ENCODE results near the gene TFDP2.

The TFDP2 gene

DNA sequence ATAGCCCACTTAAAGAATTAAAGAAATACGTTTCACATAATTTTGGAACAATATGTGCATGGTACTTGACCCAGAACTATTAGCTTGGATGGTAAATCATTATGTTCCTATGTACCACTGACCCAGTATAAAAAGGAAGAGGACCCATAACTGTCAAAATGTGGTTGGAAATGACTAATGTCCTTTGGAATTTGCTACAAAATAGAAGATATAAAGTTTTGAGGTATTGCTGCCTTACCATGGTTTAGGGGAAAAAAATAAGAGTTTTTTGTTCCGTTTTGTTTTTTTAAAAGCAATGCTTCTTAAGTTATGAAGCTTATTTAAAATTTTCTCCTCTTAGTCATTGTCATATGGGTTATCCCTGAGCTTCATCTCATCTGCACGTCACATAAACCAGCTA, 15.8 kb upstream of the TFDP2 start:
- no peak for DNase-seq (ENCODE audit: low read depth)
- no peak for TF ChIP-seq CTCF (conservative IDR thresholded peaks at IDR 0.05; ENCODE audit: low read depth, low read length)
- no peak overlapping the region for H3K4me3 ChIP-seq (ENCODE audit: low read length)

GRCh38 chr3:142159083-142159740, 9.9 kb upstream of the TFDP2 start:
- no peak for DNase-seq (ENCODE audit: low read depth)
- H3K4me3 ChIP-seq (ENCODE audit: low read length) = no peak overlapping the region
- TF ChIP-seq CTCF (conservative IDR thresholded peaks at IDR 0.05; ENCODE audit: low read depth, low read length) = no peak

DNA sequence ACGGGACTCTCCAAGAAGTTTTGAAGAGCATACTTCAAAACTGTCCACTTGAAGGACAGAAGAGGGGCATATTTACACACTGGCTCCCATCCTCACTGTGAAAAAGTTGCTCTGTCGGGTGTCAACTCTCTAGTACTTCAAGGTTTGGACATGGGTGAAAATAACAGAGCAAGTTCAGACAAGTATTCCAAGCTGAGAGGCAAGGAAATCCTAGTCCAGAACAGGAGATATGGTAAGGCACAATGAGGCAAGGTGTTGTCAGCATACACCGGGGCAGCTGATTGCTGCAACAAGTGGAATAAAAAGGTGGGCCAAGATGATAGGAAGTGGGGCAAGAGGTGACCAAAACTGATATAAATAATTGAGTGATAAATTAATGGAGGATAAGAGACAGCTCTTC, 4.8 kb upstream of the TFDP2 start:
- no peak for DNase-seq (ENCODE audit: low read depth)
- no peak for TF ChIP-seq CTCF (conservative IDR thresholded peaks at IDR 0.05; ENCODE audit: low read depth, low read length)
- no peak overlapping the region for H3K4me3 ChIP-seq (ENCODE audit: low read length)

- H3K4me3 ChIP-seq (ENCODE audit: low read length) = no peak overlapping the region
- DNase-seq (ENCODE audit: low read depth) = no peak
- peak; percentile 43 for TF ChIP-seq CTCF (conservative IDR thresholded peaks at IDR 0.05; ENCODE audit: low read depth, low read length)
Measured at GRCh38 chr3:142152384-142152783, 3.0 kb upstream of the TFDP2 start.

DNA sequence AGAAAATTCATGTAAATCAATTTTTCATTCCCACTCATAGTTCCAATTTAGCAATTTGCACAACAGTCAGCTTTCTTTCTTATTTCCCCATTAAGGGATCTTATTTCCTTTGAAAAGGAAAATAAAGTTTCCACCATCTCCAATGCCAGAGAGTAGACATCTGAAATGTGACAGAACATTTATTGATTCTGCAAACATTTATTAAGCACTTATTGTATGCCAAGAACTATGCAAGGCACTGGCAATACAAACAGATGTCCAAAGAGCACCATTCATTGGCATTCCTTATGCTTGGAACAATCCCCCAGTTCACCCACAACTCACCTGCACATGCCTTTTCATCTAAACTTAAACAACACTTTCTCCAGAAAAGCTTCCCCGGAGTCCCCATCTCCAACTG, 2.5 kb upstream of the TFDP2 start:
- DNase-seq (ENCODE audit: low read depth) = no peak
- no peak overlapping the region for H3K4me3 ChIP-seq (ENCODE audit: low read length)
- TF ChIP-seq CTCF (conservative IDR thresholded peaks at IDR 0.05; ENCODE audit: low read depth, low read length) = no peak

DNA sequence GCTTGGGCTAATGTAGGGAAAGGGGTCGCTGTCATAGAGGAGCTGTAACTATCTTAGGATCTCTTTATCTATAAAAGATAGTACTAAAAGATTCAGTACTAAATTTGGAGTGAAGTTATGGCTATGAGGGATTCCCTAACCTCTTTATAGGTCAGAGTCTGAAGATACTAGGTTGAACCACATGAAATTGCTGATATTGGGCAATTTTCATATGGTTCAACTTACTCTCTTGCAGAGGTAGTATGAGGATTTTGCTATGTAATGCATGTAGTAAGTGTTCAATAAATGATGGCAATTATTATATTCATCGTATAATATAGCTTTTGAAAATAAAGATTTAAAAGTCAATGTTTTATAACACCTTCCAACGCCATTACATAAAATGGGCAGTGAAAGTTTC, 1.9 kb upstream of the TFDP2 start:
- no peak overlapping the region for H3K4me3 ChIP-seq (ENCODE audit: low read length)
- no peak for DNase-seq (ENCODE audit: low read depth)
- TF ChIP-seq CTCF (conservative IDR thresholded peaks at IDR 0.05; ENCODE audit: low read depth, low read length) = no peak

DNA sequence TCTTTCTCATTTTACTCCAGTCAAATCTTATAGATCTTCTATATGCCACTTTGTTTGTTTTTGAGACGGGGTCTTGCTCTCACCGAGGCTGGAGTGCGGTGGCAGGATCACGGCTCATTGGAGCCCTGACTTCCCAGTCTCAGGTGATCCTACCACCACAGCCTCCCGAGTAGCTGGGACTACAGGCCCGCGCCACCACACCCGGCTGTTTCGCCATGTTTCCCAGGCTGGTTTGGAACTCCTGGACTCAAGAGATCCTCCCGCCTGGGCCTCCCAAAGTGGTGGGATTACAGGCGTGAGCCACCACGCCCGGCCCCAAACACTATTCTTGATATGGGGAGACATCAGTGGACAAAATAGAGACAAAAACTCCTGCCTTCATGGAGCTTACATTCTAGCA, 927 bp upstream of the TFDP2 start:
- DNase-seq (ENCODE audit: low read depth) = no peak
- H3K4me3 ChIP-seq (ENCODE audit: low read length) = no peak overlapping the region
- TF ChIP-seq CTCF (conservative IDR thresholded peaks at IDR 0.05; ENCODE audit: low read depth, low read length) = no peak

Measured in retinal pigment epithelial cell (primary cell).